GM12878 (cell line): ENCODE measurements around the gene MXD4. TPM values are rescaled to one million over a fixed set of nuclear protein-coding genes. Genes with fewer than 3 reads are reported as not detected.

ENCODE experiments used
- ATAC-seq: fragments of 200-7000 bp; cut with Tn5 transposase; 3 replicates; pipeline ENCODE4 v1.9.1; 2020; ENCODE audit warnings: mild to moderate bottlenecking, moderate library complexity
- BruUV-seq: library from RNA; stranded (reverse); fragments of 400-500 nt; replicated peaks from 2 replicates; lab custom pipeline; 2021; lab: Mats Ljungman, UMichigan
- CTCF ChIA-PET: fragments of 300-600 bp; sonication (Branson Sonifier 250); formaldehyde crosslinking; extraction: SDS; loops from one replicate; lab custom pipeline; 2021; ENCODE audit warnings: inconsistent platforms; lab: Yijun Ruan, JAX
- POLR2A ChIA-PET: fragments of 350-600 bp; formaldehyde crosslinking; extraction: SDS; loops from one replicate; lab custom pipeline; 2021; ENCODE audit warnings: inconsistent platforms; lab: Charles Lee
- RAD21 ChIA-PET: fragments of 300-600 bp; sonication (Branson Sonifier 250); formaldehyde crosslinking; loops from one replicate; lab custom pipeline; 2023; ENCODE audit warnings: antibody characterized with exemption; ENCODE audit not compliant: unreplicated experiment; lab: Charles Lee
- SMC1A ChIA-PET: fragments of 300-600 bp; sonication (Branson Sonifier 250); formaldehyde crosslinking; loops from one replicate; lab custom pipeline; 2023; ENCODE audit not compliant: unreplicated experiment, uncharacterized antibody; lab: Charles Lee
- DNase-seq: peaks from one replicate; pipeline ENCODE4 v3.0.0-alpha.2; 2011; ENCODE audit warnings: low read depth, low spot score
- FAIRE-seq: peaks from 3 replicates; lab custom pipeline; 2011; peaks lifted over from hg19 to GRCh38; lab: Jason Lieb, UNC
- H2AFZ ChIP-seq: 2 replicates; pipeline ENCODE4 v1.6.0; 2011; ENCODE audit warnings: low read depth, low read length, control low read depth; ENCODE audit not compliant: control insufficient read depth
- H3K27ac ChIP-seq: 2 replicates; pipeline ENCODE4 v1.5.1; 2011; ENCODE audit warnings: control low read depth; ENCODE audit not compliant: control insufficient read depth, insufficient read depth
- H3K27me3 ChIP-seq, 2 experiments: replicated peaks in 1 of 2; 2 replicates each; pipeline versions ENCODE4 v1.6.0 to v1.6.1; 2011; ENCODE audit warnings: low read length in 1 of 2; ENCODE audit not compliant: control insufficient read depth in 2 of 2, insufficient read depth in 2 of 2
- H3K36me3 ChIP-seq, 2 experiments: 2 replicates each; pipeline ENCODE4 v1.5.1; 2011; ENCODE audit warnings: low read length in 1 of 2; ENCODE audit not compliant: control insufficient read depth in 2 of 2, insufficient read depth in 2 of 2
- H3K4me1 ChIP-seq: 2 replicates; pipeline ENCODE4 v1.6.1; 2011; ENCODE audit warnings: mild to moderate bottlenecking, low read length, moderate library complexity, mixed read lengths; ENCODE audit not compliant: control insufficient read depth, insufficient read depth
- H3K4me2 ChIP-seq: 2 replicates; pipeline ENCODE4 v1.6.0; 2011; ENCODE audit warnings: control low read depth; ENCODE audit not compliant: control insufficient read depth, insufficient read depth
- H3K4me3 ChIP-seq: fragments of 200-600 bp; sonication (generic); 2 replicates; pipeline ENCODE4 v1.5.1; 2016
- H3K79me2 ChIP-seq: 2 replicates; pipeline ENCODE4 v1.6.0; 2011; ENCODE audit warnings: low read length; ENCODE audit not compliant: control insufficient read depth, insufficient read depth
- H3K9ac ChIP-seq: 2 replicates; pipeline ENCODE4 v1.8.0; 2011; ENCODE audit warnings: low read length, control low read depth, mixed read lengths; ENCODE audit not compliant: control insufficient read depth, insufficient read depth
- H3K9me3 ChIP-seq: replicated peaks from 3 replicates; pipeline ENCODE4 v1.5.1; 2011; ENCODE audit warnings: mild to moderate bottlenecking, low read length; ENCODE audit not compliant: control insufficient read depth, insufficient read depth
- H4K20me1 ChIP-seq: 2 replicates; pipeline ENCODE4 v1.6.0; 2011; ENCODE audit not compliant: control insufficient read depth, insufficient read depth
- BCLAF1 ChIP-seq: fragments of 450-650 bp; IDR thresholded peaks from 2 replicates; pipeline ENCODE4 v1.6.1; 2017; ENCODE audit warnings: antibody characterized with exemption, mild to moderate bottlenecking, moderate library complexity
- BHLHE40 ChIP-seq, 2 experiments: fragments of 450-650 bp in 1 of 2; IDR thresholded peaks; 2 replicates each; pipeline ENCODE4 v1.6.1; 2011 to 2017; ENCODE audit warnings: low read depth in 2 of 2, borderline replicate concordance in 1 of 2, improper control_type of control experiment in 1 of 2, low read length in 1 of 2, mild to moderate bottlenecking in 1 of 2
- CTCF ChIP-seq, 3 experiments: IDR thresholded peaks in 2 of 3; conservative IDR thresholded peaks in 1 of 3; 2 replicates each; pipeline ENCODE4 v1.5.1; 2011; ENCODE audit warnings: low read depth in 3 of 3, low read length in 3 of 3, mild to moderate bottlenecking in 3 of 3, control low read depth in 2 of 3, moderate library complexity in 2 of 3, inconsistent platforms in 1 of 3, mixed read lengths in 1 of 3; ENCODE audit not compliant: control insufficient read depth in 2 of 3, insufficient read depth in 1 of 3; ENCODE audit errors: extremely low read depth in 1 of 3
- ETV6 ChIP-seq, 2 experiments: fragments of 450-650 bp in 1 of 2; IDR thresholded peaks in 1 of 2; conservative IDR thresholded peaks in 1 of 2; 2 replicates each; pipeline ENCODE4 v1.6.1; 2014; ENCODE audit warnings: antibody characterized with exemption in 1 of 2, borderline replicate concordance in 1 of 2, low read depth in 1 of 2, mild to moderate bottlenecking in 1 of 2, moderate library complexity in 1 of 2
- FOS ChIP-seq: IDR thresholded peaks from 3 replicates; pipeline ENCODE4 v1.6.1; 2011; ENCODE audit warnings: borderline replicate concordance; ENCODE audit not compliant: insufficient read length; ENCODE audit errors: extremely low read depth
- IKZF2 ChIP-seq, 2 experiments: fragments of 450-650 bp; IDR thresholded peaks; 2 replicates each; pipeline ENCODE4 v1.6.1; 2017; ENCODE audit warnings: mild to moderate bottlenecking in 2 of 2, moderate library complexity in 2 of 2
- MEF2B ChIP-seq: fragments of 450-650 bp; IDR thresholded peaks from 2 replicates; pipeline ENCODE4 v1.6.1; 2018; ENCODE audit warnings: mild to moderate bottlenecking, moderate library complexity; ENCODE audit not compliant: partially characterized antibody, poor library complexity, severe bottlenecking
- PAX8 ChIP-seq: fragments of 450-650 bp; IDR thresholded peaks from 2 replicates; pipeline ENCODE4 v1.6.1; 2017; ENCODE audit warnings: mild to moderate bottlenecking, moderate library complexity
- PKNOX1 ChIP-seq: fragments of 450-650 bp; IDR thresholded peaks from 2 replicates; pipeline ENCODE4 v1.6.1; 2016; ENCODE audit warnings: mild to moderate bottlenecking
- POLR2A ChIP-seq: IDR thresholded peaks from 2 replicates; pipeline ENCODE4 v1.6.1; 2011; ENCODE audit warnings: low read depth, mild to moderate bottlenecking, low read length
- RELA ChIP-seq: fragments of 450-650 bp; IDR thresholded peaks from 2 replicates; pipeline ENCODE4 v1.8.0; 2014; ENCODE audit warnings: borderline replicate concordance; ENCODE audit not compliant: partially characterized antibody
- SMAD5 ChIP-seq: IDR thresholded peaks from 2 replicates; pipeline ENCODE4 v1.6.1; 2016; ENCODE audit warnings: antibody characterized with exemption, low read depth
- TCF12 ChIP-seq: IDR thresholded peaks from 2 replicates; pipeline ENCODE4 v1.6.1; 2011; ENCODE audit warnings: low read depth, mild to moderate bottlenecking, low read length
- USF2 ChIP-seq: IDR thresholded peaks from 2 replicates; pipeline ENCODE4 v1.6.1; 2011; ENCODE audit warnings: low read depth, low read length, improper control_type of control experiment, borderline replicate concordance
- WGBS: methylation state at CpG from one replicate; pipeline ENCODE4 v1.1.6; 2016; ENCODE audit warnings: low lambda C conversion rate; ENCODE audit not compliant: insufficient replicate concordance, insufficient coverage; ENCODE audit errors: missing lambda C conversion rate; 5-methylcytosine and 5-hydroxymethylcytosine counted together
- in situ Hi-C: fragments of 300-500 bp; cut with MboI; formaldehyde crosslinking; loops from 9 replicates; pipeline ENCODE4 v1.14.3; 2018; ENCODE audit warnings: mixed read lengths
- intact Hi-C: fragments of 100-400 bp; cut with micrococcal nuclease; formaldehyde crosslinking; loops from one replicate; pipeline ENCODE4 v1.14.2; 2022; ENCODE audit not compliant: unreplicated experiment
- polyA plus RNA-seq, 11 experiments: library from polyadenylated mRNA; depleted of rRNA in 4 of 11; unstranded in 6 of 11; stranded (reverse) in 5 of 11; fragments of >200 nt; fragmentation: Nextera tagmentation in 4 of 11; fragmentation: Illumina TruSeq in 1 of 11; extraction: Ambion mirVana in 4 of 11; extraction: Trizol in 1 of 11; gene quantifications; 1 replicate in 1 of 11; 2 replicates in 10 of 11; pipeline versions ENCODE4 v1.2.1 to v1.2.3, GENCODE V29; 2011 to 2016; ENCODE audit warnings: inconsistent platforms in 2 of 11, missing spikeins in 2 of 11, low read depth in 1 of 11
- total RNA-seq, 4 experiments: library from RNA; depleted of rRNA in 3 of 4; stranded (reverse); fragments of >200 nt in 3 of 4; fragmentation: Illumina TruSeq in 1 of 4; extraction: Trizol in 1 of 4; gene quantifications; 2 replicates each; pipeline versions ENCODE4 v1.2.1 to v1.2.3, GENCODE V29; 2013 to 2021

Gene MXD4
- total and polyA plus RNA-seq, 10 of the 15 experiments (the other 5 are each of a cell fraction or from before 2014, with no cell fraction given): 0.21 to 25.6 (median 5.2) TPM

GRCh38 chr4:2281575-2282343 lies 19.9 kb upstream of the MXD4 start:
- H3K4me3 ChIP-seq: no peak overlapping the region
- peak overlapping the region; percentile 55; the same call in 1 of the 2 replicates for H3K4me2 ChIP-seq
- no TSS peak for BruUV-seq
- no peak overlapping the region for H3K9ac ChIP-seq
- peak overlapping the region; percentile 65 for H2AFZ ChIP-seq
- in situ Hi-C loops: no loop called here
- no peaks in the 10 kb centered on the region for H3K79me2 ChIP-seq
- no peak overlapping the region for H3K27ac ChIP-seq
- H3K36me3 ChIP-seq: no peaks in the 10 kb centered on the region
- H3K27me3 ChIP-seq: no peaks in the 10 kb centered on the region
- H4K20me1 ChIP-seq: no peaks in the 10 kb centered on the region
- intact Hi-C loops: no loop called here
- POLR2A ChIA-PET: interaction anchor here (0.5 to 0.6 kb wide), 2 partner anchors 187 to 447 kb away, joined by 3 to 9 read pairs; partner anchors contain the start of gene RNF4
- RAD21 ChIA-PET: interaction anchor here (0.8 to 1.0 kb wide), 2 partner anchors 9 to 19 kb away, joined by 3 to 4 read pairs; no protein-coding TSS in a partner anchor
- CTCF ChIA-PET: interaction anchor here (0.9 to 1.3 kb wide), 2 partner anchors 43 to 131 kb away, joined by 3 to 4 read pairs; no protein-coding TSS in a partner anchor
- ATAC-seq (peak; percentile 91), FAIRE-seq (no peak), DNase-seq (peak; percentile 41)
- SMC1A ChIA-PET: interaction anchor here (1.1 to 1.4 kb wide), 2 partner anchors 43 to 72 kb away, joined by 3 to 4 read pairs; no protein-coding TSS in a partner anchor
- H3K9me3 ChIP-seq: no peaks in the 10 kb centered on the region
- peaks cover 7% of the 10 kb centered on the region for H3K4me1 ChIP-seq
- 12% methylated on average over 10 of the region's 10 CpGs for WGBS
- TF ChIP-seq TCF12 (peak; percentile 41; the same call in 1 of the 2 replicates), BHLHE40 (IDR thresholded peaks at IDR 0.05; ENCODE audit: borderline replicate concordance in 1 of 2, low read depth in 2 of 2, low read length in 1 of 2) (peak in 1 of 2 experiments; percentile 43; a peak in 1 of 4 replicates), IKZF2 (IDR thresholded peaks at IDR 0.05) (0 out of 4 replicates have a peak, but pooled peaks of 1 of the 2 experiments have one; percentile 29), BCLAF1 (no peak), USF2 (no peak), RELA (no peak), FOS (no peak), PKNOX1 (peak; percentile 73; the same call in 1 of the 2 replicates), MEF2B (no peak), POLR2A (0 out of 2 replicates have a peak, but pooled peaks have one; percentile 30), ETV6 (conservative IDR thresholded peaks at IDR 0.05 in 1 of 2, IDR thresholded peaks at IDR 0.05 in 1 of 2; ENCODE audit: borderline replicate concordance in 1 of 2, low read depth in 1 of 2) (no peak), SMAD5 (no peak), CTCF (IDR thresholded peaks at IDR 0.05 in 2 of 3, conservative IDR thresholded peaks at IDR 0.05 in 1 of 3; ENCODE audit: control insufficient read depth in 2 of 3, extremely low read depth in 1 of 3, insufficient read depth in 1 of 3, low read depth in 3 of 3, low read length in 3 of 3) (peak; percentile 15 to 27 (median 24); a peak in 4 of 6 replicates), PAX8 (no peak)
